IPS-NIHi11 (cell line): ENCODE measurements around the gene SAMD4A.

Experiments used
- DNase-seq: peaks from one replicate; pipeline ENCODE4 v3.0.0; 2012; ENCODE audit warnings: mixed read lengths, low spot score

SAMD4A gene

GRCh38 chr14:54566410-54567223 is at the start of gene SAMD4A:
Gene SAMD4A (plus strand): TSS chr14:54567128. CDS start chr14:54567917, 789 bp downstream.
- peak; percentile 69 for DNase-seq

- no peak for DNase-seq
Measured at GRCh38 chr14:54524410-54524809, 42.5 kb upstream of the SAMD4A start.

- no peak for DNase-seq
Measured at GRCh38 chr14:54528973-54529372, 38.0 kb upstream of the SAMD4A start.

GRCh38 chr14:54529811-54530210 is 37.1 kb upstream of the SAMD4A start:
- DNase-seq = no peak

GRCh38 chr14:54532111-54533012 is 34.6 kb upstream of the SAMD4A start:
- DNase-seq = no peak

GRCh38 chr14:54533100-54533499 is 33.8 kb upstream of the SAMD4A start:
- DNase-seq = no peak

- no peak for DNase-seq
Measured at GRCh38 chr14:54535126-54535525, 31.8 kb upstream of the SAMD4A start.

- no peak for DNase-seq
Measured at GRCh38 chr14:54535646-54536045, 31.3 kb upstream of the SAMD4A start.

- DNase-seq = no peak
Measured at GRCh38 chr14:54537651-54538050, 29.3 kb upstream of the SAMD4A start.

- no peak for DNase-seq
Measured at GRCh38 chr14:54538055-54538454, 28.9 kb upstream of the SAMD4A start.

GRCh38 chr14:54547583-54547982 is 19.3 kb upstream of the SAMD4A start:
- DNase-seq = no peak

- no peak for DNase-seq
Measured at GRCh38 chr14:54548491-54548890, 18.4 kb upstream of the SAMD4A start.

- peak; percentile 30 for DNase-seq
Measured at GRCh38 chr14:54549862-54550261, 17.1 kb upstream of the SAMD4A start.

- DNase-seq = no peak
Measured at GRCh38 chr14:54550514-54550913, 16.4 kb upstream of the SAMD4A start.

- DNase-seq = no peak
Measured at GRCh38 chr14:54554401-54554800, 12.5 kb upstream of the SAMD4A start.

GRCh38 chr14:54555651-54556050 is 11.3 kb upstream of the SAMD4A start:
- DNase-seq = no peak

- DNase-seq = no peak
Measured at GRCh38 chr14:54556535-54556934, 10.4 kb upstream of the SAMD4A start.

- no peak for DNase-seq
Measured at GRCh38 chr14:54562334-54562733, 4.6 kb upstream of the SAMD4A start.

GRCh38 chr14:54564071-54564867 is 2.7 kb upstream of the SAMD4A start:
- DNase-seq = no peak

- peak; percentile 79 for DNase-seq
Measured at GRCh38 chr14:54564868-54565784, 1.8 kb upstream of the SAMD4A start.

GRCh38 chr14:54565785-54566409 is 1.0 kb upstream of the SAMD4A start:
- peak; percentile 82 for DNase-seq
